ENCODE results near the gene TEAD1. TPM values are rescaled to one million over a fixed set of nuclear protein-coding genes. Genes with fewer than 3 reads are reported as not detected.
A peak's percentile ranks its signal among the peaks of the same experiment; 100 is the strongest.

Gene TEAD1
- total and polyA plus RNA-seq, 9 of the 15 experiments (the other 6 are each of a cell fraction or from before 2014, with no cell fraction given) = 1.7 to 17.7 (median 10.8) TPM

DNA sequence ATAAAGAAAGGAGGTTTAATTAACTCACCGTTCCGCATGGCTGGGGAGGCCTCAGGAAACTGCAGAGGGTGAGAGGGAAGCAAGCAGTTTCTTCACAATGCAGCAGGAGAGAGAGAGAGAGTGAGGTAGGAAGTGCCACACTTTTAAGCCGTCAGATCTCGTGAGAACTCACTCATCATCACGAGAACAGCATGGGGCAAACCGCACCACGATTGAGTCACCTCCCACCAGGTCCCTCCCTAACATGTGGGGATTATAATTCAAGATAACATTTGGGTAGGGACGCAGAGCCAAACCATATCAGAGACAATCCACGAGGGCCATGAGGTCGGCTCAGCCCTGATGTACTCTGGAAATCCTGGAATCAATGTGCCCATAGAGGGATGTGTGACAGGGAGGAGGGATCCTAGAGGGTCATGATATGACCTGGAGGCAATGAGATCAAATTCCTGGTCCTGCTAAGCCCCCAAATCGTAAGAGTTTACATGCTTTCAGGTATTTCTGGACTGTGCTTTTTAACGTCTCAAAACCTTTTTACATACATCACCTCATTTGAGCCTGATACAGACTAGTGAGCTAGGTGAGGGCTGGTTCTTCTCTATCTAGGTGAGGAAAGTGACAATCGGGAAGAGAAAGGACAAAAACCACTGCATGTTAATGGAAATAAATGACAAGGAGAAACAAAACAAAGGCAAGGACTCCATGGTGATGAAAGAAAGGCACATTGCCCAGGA, 315.4 kb downstream of the TEAD1 start (continued):
- TF ChIP-seq BCL6 (CRISPR knock-in tag; IDR thresholded peaks at IDR 0.05) (no peak), ZNF23 (CRISPR knock-in tag; IDR thresholded peaks at IDR 0.05) (no peak), TAL1 (IDR thresholded peaks at IDR 0.05) (peak; percentile 95), ZNF79 (CRISPR knock-in tag; IDR thresholded peaks at IDR 0.05; ENCODE audit: low read depth) (no peak), TEAD1 (CRISPR knock-in tag; IDR thresholded peaks at IDR 0.05) (peak in 1 of 2 experiments; percentile 56; a peak in 1 of 4 replicates), SRSF3 (IDR thresholded peaks at IDR 0.05; ENCODE audit: insufficient read depth, low read length) (no peak), NCOA4 (IDR thresholded peaks at IDR 0.05; ENCODE audit: partially characterized antibody) (no peak), SP1 (CRISPR knock-in tag; IDR thresholded peaks at IDR 0.05) (peak; percentile 76)
- TF ChIP-seq, protein P1, sequence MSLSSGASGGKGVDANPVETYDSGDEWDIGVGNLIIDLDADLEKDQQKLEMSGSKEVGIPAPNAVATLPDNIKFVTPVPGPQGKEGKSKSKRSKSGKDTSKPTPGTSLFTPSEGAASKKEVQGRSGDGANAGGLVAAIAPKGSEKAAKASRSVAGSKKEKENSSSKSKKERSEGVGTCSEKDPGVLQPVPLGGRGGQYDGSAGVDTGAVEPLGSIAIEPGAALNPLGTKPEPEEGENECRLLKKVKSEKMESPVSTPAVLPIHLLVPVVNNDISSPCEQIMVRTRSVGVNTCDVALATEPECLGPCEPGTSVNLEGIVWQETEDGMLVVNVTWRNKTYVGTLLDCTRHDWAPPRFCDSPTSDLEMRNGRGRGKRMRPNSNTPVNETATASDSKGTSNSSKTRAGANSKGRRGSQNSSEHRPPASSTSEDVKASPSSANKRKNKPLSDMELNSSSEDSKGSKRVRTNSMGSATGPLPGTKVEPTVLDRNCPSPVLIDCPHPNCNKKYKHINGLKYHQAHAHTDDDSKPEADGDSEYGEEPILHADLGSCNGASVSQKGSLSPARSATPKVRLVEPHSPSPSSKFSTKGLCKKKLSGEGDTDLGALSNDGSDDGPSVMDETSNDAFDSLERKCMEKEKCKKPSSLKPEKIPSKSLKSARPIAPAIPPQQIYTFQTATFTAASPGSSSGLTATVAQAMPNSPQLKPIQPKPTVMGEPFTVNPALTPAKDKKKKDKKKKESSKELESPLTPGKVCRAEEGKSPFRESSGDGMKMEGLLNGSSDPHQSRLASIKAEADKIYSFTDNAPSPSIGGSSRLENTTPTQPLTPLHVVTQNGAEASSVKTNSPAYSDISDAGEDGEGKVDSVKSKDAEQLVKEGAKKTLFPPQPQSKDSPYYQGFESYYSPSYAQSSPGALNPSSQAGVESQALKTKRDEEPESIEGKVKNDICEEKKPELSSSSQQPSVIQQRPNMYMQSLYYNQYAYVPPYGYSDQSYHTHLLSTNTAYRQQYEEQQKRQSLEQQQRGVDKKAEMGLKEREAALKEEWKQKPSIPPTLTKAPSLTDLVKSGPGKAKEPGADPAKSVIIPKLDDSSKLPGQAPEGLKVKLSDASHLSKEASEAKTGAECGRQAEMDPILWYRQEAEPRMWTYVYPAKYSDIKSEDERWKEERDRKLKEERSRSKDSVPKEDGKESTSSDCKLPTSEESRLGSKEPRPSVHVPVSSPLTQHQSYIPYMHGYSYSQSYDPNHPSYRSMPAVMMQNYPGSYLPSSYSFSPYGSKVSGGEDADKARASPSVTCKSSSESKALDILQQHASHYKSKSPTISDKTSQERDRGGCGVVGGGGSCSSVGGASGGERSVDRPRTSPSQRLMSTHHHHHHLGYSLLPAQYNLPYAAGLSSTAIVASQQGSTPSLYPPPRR (CRISPR knock-in tag; IDR thresholded peaks at IDR 0.05; ENCODE audit: borderline replicate concordance) = 0 out of 2 replicates have a peak, but pooled peaks have one; percentile 48
- TF ChIP-seq, protein P2, sequence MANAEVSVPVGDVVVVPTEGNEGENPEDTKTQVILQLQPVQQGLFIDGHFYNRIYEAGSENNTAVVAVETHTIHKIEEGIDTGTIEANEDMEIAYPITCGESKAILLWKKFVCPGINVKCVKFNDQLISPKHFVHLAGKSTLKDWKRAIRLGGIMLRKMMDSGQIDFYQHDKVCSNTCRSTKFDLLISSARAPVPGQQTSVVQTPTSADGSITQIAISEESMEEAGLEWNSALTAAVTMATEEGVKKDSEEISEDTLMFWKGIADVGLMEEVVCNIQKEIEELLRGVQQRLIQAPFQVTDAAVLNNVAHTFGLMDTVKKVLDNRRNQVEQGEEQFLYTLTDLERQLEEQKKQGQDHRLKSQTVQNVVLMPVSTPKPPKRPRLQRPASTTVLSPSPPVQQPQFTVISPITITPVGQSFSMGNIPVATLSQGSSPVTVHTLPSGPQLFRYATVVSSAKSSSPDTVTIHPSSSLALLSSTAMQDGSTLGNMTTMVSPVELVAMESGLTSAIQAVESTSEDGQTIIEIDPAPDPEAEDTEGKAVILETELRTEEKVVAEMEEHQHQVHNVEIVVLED (CRISPR knock-in tag; IDR thresholded peaks at IDR 0.05) = no peak
- TF ChIP-seq, protein P3, sequence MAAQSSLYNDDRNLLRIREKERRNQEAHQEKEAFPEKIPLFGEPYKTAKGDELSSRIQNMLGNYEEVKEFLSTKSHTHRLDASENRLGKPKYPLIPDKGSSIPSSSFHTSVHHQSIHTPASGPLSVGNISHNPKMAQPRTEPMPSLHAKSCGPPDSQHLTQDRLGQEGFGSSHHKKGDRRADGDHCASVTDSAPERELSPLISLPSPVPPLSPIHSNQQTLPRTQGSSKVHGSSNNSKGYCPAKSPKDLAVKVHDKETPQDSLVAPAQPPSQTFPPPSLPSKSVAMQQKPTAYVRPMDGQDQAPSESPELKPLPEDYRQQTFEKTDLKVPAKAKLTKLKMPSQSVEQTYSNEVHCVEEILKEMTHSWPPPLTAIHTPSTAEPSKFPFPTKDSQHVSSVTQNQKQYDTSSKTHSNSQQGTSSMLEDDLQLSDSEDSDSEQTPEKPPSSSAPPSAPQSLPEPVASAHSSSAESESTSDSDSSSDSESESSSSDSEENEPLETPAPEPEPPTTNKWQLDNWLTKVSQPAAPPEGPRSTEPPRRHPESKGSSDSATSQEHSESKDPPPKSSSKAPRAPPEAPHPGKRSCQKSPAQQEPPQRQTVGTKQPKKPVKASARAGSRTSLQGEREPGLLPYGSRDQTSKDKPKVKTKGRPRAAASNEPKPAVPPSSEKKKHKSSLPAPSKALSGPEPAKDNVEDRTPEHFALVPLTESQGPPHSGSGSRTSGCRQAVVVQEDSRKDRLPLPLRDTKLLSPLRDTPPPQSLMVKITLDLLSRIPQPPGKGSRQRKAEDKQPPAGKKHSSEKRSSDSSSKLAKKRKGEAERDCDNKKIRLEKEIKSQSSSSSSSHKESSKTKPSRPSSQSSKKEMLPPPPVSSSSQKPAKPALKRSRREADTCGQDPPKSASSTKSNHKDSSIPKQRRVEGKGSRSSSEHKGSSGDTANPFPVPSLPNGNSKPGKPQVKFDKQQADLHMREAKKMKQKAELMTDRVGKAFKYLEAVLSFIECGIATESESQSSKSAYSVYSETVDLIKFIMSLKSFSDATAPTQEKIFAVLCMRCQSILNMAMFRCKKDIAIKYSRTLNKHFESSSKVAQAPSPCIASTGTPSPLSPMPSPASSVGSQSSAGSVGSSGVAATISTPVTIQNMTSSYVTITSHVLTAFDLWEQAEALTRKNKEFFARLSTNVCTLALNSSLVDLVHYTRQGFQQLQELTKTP (IDR thresholded peaks at IDR 0.05; ENCODE audit: low read depth in 1 of 2, partially characterized antibody in 2 of 2) = peak in 1 of 2 experiments; percentile 51
- TF ChIP-seq, protein P4, sequence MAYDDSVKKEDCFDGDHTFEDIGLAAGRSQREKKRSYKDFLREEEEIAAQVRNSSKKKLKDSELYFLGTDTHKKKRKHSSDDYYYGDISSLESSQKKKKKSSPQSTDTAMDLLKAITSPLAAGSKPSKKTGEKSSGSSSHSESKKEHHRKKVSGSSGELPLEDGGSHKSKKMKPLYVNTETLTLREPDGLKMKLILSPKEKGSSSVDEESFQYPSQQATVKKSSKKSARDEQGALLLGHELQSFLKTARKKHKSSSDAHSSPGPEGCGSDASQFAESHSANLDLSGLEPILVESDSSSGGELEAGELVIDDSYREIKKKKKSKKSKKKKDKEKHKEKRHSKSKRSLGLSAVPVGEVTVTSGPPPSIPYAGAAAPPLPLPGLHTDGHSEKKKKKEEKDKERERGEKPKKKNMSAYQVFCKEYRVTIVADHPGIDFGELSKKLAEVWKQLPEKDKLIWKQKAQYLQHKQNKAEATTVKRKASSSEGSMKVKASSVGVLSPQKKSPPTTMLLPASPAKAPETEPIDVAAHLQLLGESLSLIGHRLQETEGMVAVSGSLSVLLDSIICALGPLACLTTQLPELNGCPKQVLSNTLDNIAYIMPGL (CRISPR knock-in tag; IDR thresholded peaks at IDR 0.05) = peak; percentile 68; the same call in 1 of the 2 replicates
